ENCODE data around the gene CHST8.
"Not testable (repeated sequence)": the region's sequence is repeated elsewhere in the genome, so short reads cannot be mapped to it uniquely, and the experiment has no call there.

CHST8 gene

DNA sequence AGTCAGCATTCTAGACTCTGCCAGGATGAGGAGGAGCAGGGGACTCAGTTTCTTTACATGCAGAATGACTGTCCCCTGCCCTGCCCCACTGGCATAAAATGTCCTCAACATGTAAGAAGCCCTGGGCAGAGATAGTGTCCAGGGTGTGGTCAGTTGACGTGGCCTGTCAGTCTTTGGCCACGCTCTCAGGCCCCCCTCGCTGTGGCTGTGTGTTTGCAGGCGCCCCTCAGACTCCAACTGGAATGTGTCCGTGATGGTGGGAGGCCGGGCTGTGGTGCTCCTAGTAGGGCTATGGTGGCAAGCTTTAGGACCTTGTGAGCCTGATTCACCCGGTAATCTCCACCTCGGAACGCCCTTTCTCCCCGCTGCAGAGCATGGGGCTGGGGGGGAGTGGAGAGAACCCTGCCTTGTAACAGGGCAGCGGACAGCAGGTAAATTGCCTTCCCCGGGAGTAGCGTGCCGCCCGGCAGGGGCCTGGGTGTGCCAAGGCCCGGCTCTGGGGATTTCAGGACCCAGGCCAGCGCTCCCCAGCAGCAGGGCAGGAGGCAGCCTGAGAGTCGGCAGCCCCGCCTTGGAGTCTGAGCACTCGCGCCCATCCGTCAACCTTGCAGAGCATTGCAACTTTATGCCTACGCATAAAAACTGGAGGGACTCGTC, 62.3 kb downstream of the CHST8 start:
- no peaks in the 10 kb centered on the region for H3K9me3 Mint-ChIP-seq
- H3K4me1 Mint-ChIP-seq (ENCODE audit: low read depth), result no peaks in the 10 kb centered on the region
- H3K27ac Mint-ChIP-seq, result no peak overlapping the region

DNA sequence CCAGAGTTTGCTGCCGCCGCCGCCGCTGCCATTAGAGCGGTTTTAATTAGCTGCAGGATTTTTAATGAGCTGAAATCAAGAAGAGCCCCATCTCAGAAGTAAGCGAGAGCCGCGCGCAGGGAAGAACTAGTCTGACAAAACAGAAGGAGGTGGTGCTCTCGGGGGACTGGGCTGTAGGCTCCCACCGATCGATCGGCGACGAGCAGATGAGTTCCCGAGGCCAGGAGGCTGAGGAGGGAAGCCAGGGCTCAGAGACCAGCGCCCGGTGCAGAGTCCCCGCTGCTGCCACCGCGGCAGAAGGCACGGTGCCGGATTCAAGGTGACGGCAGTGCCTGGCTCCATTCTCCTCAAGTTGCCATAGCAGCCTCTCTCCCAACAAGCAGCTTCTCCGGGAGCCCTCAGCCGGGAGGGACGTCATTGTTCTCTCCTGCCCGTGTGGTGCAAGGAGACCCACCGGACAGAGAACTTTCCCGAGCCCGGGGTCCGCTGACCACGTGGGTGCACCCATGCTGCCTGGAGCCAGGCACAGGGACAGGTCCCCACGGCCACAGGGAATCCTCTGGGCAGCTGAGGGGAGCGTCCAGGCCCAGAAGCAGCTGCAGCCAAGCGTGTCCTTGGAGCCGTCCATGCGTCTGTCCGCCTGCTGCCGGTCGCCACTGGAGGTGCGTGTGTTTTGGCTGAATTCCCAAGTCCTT, 62.9 kb downstream of the CHST8 start:
- H3K4me1 Mint-ChIP-seq (ENCODE audit: low read depth), result no peaks in the 10 kb centered on the region
- no peak overlapping the region for H3K4me3 Mint-ChIP-seq
- no peaks in the 10 kb centered on the region for H3K9me3 Mint-ChIP-seq
- no peaks in the 10 kb centered on the region for H3K36me3 Mint-ChIP-seq (ENCODE audit: low read depth)
- H3K27me3 Mint-ChIP-seq, result peaks cover 23% of the 10 kb centered on the region
- no peak overlapping the region for H3K27ac Mint-ChIP-seq

More for the DNA sequence above, 62.3 kb downstream of the CHST8 start:
- H3K36me3 Mint-ChIP-seq (ENCODE audit: low read depth), result no peaks in the 10 kb centered on the region
- no peak overlapping the region for H3K4me3 Mint-ChIP-seq
- peaks cover 23% of the 10 kb centered on the region for H3K27me3 Mint-ChIP-seq

DNA sequence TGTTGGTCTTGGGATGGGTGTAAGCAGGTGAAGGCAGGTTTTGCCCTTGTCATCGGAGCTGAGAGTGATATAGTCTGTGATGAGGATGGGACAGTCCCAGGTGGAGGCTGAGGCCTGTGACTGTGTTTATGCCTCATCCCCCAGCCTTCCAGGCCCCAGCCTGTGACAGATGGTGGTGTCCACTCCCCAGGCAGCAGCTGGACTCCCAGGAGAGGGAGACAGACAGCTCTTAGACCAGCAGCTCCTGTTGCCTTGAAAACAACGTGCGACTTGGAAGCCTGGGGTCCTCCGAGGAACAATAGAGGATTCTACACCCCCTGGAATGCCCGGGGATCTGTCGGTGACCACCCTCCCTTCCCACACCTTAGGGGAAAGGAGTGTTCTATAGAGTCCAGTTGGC, 63.8 kb downstream of the CHST8 start:
- no peaks in the 10 kb centered on the region for H3K36me3 Mint-ChIP-seq (ENCODE audit: low read depth)
- no peaks in the 10 kb centered on the region for H3K9me3 Mint-ChIP-seq
- H3K4me3 Mint-ChIP-seq, result no peak overlapping the region
- H3K4me1 Mint-ChIP-seq (ENCODE audit: low read depth), result no peaks in the 10 kb centered on the region
- H3K27me3 Mint-ChIP-seq, result peaks cover 23% of the 10 kb centered on the region
- no peak overlapping the region for H3K27ac Mint-ChIP-seq

DNA sequence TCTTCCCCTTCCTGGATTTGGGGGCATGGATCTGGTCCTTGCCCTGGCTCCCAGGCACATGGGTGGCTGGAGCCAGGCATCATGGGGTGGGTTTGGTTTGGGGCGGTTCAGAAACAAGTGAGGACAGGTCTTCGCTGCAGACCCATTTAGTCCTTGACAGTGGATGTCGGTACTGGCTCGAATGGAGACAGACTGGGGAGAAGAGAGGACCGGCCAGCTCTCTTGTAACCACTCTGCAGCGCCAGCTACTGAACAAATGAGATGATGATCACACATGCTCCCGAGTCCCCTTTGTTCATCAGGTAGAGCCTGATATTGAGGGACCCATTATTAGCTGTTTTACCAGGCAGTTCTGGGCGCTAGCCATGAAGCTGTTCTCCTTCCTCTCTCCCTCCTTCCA, 64.5 kb downstream of the CHST8 start:
- no peaks in the 10 kb centered on the region for H3K4me1 Mint-ChIP-seq (ENCODE audit: low read depth)
- H3K4me3 Mint-ChIP-seq, result no peak overlapping the region
- no peaks in the 10 kb centered on the region for H3K9me3 Mint-ChIP-seq
- H3K27me3 Mint-ChIP-seq, result peaks cover 23% of the 10 kb centered on the region
- no peak overlapping the region for H3K27ac Mint-ChIP-seq
- no peaks in the 10 kb centered on the region for H3K36me3 Mint-ChIP-seq (ENCODE audit: low read depth)

DNA sequence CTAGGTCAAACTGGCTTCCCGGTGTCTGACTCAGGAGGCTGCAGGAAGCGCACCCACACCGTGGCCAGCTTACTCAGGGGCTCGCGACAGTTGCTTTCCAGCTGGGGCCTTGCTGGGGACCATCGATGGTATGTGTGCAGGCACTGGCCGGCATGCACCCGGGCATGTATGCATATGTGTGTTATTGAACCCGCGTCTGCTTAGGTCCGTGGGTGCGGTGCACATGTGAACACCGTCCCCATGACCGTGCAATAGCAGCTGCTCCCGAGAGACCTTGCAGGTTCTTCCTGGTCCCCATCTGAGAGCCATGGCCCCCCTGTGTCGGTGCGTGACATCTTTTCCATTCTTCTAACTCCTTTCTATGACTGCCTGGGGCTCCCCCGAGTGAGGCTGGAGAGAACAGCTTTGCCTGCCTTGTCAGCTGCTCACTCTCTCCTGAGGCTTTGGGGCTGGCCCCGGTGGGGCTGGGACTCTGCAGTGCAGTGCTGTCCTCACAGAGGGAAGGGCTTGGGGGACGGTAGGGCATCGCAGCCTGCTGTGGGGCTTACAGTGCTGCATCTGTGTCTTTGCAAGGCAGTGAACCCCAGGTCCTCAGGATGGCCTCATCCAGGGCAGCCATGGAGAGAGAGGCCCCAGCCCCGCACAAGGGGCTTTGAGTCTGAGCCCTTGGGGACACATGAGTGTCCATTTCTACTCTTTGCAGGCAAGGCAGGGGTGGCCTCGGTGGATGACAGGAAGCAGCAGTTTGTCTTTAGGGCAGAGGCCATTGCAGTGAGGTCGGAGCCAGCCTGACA, 65.1 kb downstream of the CHST8 start:
- H3K27me3 Mint-ChIP-seq, result peaks cover 23% of the 10 kb centered on the region
- H3K27ac Mint-ChIP-seq, result no peak overlapping the region
- no peak overlapping the region for H3K4me3 Mint-ChIP-seq
- H3K9me3 Mint-ChIP-seq, result no peaks in the 10 kb centered on the region
- no peaks in the 10 kb centered on the region for H3K36me3 Mint-ChIP-seq (ENCODE audit: low read depth)
- H3K4me1 Mint-ChIP-seq (ENCODE audit: low read depth), result no peaks in the 10 kb centered on the region

DNA sequence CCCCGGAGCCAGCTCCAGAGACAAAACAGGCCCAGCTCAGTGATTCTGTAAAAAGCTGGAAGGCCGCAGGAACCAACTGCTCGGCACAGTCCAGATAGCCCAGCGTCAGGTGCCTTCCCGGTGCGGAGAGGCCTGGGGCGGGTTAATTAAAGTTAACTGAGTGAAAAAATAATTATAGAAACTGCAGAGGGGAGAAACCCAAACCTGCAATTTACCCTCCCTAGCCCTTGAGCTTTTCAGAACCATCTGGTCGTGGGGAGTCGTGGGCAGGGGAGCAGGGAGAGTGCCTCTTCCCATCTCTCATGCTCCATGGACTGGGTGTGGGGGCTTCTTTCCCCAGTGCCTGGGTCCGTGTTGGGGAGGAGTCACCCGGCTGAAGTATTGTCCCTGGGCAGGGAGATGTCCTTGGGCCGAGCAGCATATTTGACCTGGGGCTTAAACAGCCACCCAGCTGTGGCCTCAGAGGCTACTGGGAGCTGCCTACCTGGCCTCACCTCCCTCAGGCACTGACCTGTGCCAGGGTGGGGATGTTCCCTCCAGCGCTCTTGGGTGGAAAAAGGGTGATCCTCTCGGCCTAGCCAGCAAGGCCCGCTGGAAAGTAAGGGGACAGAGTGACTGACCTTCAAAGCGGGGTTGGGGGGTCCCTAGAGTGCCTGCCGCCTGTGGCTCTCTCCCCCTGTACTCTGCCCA, 65.9 kb downstream of the CHST8 start:
- Mint-ChIP-seq H3K27me3 (peaks cover 20% of the 10 kb centered on the region), H3K4me3 (no peak overlapping the region), H3K27ac (no peak overlapping the region), H3K36me3 (ENCODE audit: low read depth) (no peaks in the 10 kb centered on the region), H3K4me1 (ENCODE audit: low read depth) (no peaks in the 10 kb centered on the region), H3K9me3 (no peaks in the 10 kb centered on the region)

DNA sequence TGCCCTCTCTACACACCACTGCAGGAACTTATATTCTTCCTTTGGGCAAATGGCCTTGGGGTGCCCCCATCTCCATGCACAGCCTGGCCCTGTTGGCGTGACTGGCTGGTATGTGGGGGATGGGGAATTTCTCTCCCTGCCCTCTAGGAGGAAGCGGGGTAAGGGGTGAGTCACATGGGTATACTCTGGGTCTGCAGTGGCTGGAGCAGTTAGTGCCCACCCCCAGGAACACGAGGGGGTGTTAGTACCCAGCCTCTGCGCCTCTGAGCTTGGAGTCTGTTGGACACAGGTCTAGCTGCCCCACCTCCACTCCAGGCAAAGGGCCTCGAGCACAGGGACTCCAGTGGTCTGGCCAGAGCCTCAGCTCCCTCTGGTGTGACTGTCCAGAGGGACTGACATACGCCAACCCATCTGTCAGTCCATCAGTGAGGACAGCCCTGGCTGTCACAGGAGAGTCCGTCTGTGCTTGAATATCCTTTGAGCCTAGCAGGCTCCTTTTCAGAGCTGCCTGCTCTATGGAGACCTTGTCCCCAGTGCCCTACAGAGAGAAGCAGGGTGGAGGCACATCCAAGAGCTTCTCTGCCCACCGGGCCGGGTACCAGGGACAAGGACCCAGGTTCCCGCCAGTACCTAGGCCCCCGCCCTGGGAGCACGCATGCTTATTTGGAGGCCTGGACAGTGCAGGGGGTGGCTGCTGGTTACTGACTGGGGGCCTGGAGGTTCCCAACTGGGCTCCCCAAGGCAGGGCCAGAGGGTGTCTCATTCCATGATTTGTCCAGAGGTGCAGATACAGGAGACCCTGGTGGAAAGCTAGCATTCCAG, 66.6 kb downstream of the CHST8 start:
- no peaks in the 10 kb centered on the region for H3K9me3 Mint-ChIP-seq
- H3K36me3 Mint-ChIP-seq (ENCODE audit: low read depth), result no peaks in the 10 kb centered on the region
- H3K4me1 Mint-ChIP-seq (ENCODE audit: low read depth), result no peaks in the 10 kb centered on the region
- H3K27me3 Mint-ChIP-seq, result peaks cover 15% of the 10 kb centered on the region
- no peak overlapping the region for H3K27ac Mint-ChIP-seq
- H3K4me3 Mint-ChIP-seq, result no peak overlapping the region

DNA sequence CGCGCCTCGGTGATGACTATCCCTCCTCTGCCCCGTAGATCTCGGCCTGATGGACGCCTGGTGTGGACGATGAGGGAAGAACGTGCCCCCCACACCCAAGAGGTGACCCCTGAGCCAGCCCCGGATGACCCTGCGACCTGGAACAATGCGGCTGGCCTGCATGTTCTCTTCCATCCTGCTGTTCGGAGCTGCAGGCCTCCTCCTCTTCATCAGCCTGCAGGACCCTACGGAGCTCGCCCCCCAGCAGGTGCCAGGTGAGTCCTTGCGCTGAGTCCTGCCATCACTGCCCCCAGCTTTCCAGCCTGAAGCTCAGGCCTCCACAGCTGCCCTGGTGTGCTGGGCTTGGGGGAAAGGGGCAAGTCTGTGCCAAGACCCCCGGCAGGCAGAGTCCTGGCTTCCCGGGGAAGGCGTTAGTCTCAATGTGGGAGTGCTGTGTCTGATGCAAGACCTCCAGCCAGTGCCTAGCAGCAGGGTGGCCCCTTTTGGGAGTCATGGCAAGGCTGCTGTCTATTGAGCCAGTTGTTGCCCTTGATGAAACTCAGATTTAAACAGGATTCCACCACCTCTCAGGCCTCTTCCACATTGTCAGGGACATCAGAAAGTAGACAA, 67.5 kb downstream of the CHST8 start:
- peaks cover 15% of the 10 kb centered on the region for H3K27me3 Mint-ChIP-seq
- H3K27ac Mint-ChIP-seq, result no peak overlapping the region
- no peaks in the 10 kb centered on the region for H3K4me1 Mint-ChIP-seq (ENCODE audit: low read depth)
- H3K4me3 Mint-ChIP-seq, result no peak overlapping the region
- H3K36me3 Mint-ChIP-seq (ENCODE audit: low read depth), result no peaks in the 10 kb centered on the region
- no peaks in the 10 kb centered on the region for H3K9me3 Mint-ChIP-seq

DNA sequence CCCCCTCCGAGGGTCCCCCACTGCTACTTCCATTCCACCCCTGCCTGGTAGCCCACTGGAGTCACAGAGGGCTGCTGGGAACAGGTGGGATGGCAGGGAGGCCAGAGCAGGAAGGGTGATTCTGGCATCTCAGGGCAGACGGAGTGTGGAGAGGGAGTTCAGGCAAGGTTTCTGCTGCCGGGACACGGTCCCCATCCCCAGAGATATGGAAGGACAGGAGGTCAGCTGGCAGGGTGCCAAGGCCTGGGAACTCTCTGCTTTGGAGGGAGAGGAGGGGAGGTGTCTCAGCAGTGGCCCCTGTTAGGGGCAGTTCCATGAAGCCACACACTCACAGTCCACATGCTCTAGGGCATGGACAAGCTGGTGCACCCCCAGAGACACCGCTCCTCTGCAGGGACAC, 68.1 kb downstream of the CHST8 start:
- H3K9me3 Mint-ChIP-seq, result no peaks in the 10 kb centered on the region
- no peaks in the 10 kb centered on the region for H3K36me3 Mint-ChIP-seq (ENCODE audit: low read depth)
- no peaks in the 10 kb centered on the region for H3K4me1 Mint-ChIP-seq (ENCODE audit: low read depth)
- H3K27me3 Mint-ChIP-seq, result peaks cover 12% of the 10 kb centered on the region
- H3K4me3 Mint-ChIP-seq, result no peak overlapping the region
- H3K27ac Mint-ChIP-seq, result no peak overlapping the region

DNA sequence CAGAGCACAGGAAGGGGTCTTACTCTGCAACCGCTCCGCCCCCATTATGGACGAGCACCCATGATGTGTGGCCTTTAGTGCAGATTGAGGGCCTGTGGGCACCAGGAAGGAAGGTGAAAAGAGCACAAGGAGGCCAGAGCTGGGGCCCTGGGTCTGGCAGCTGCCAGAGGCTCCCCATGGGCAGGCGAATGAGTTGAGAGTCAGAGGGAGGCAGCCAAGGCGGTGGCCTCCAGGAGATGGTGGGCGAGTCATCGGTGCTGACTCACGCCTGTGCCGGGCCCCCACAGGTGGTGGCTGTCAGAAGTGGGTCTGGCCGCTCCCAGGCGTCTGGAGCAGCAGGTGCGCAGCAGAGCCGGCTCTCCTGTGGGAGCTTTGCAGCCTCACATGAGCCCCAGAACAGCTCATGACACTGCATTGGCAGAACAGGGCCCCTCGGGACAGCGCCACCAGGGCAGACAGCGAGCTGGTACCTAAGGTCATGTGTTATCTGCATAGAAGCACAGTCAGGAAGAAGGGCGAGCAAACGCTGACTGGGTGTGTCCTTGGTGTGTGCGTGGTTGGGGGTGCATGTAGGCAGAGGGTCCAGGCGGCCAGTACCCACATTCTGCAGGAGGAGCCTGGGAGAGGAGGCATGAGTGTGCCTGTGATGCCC, 68.8 kb downstream of the CHST8 start:
- no peaks in the 10 kb centered on the region for H3K9me3 Mint-ChIP-seq
- no peaks in the 10 kb centered on the region for H3K4me1 Mint-ChIP-seq (ENCODE audit: low read depth)
- no peak overlapping the region for H3K4me3 Mint-ChIP-seq
- peaks cover 6% of the 10 kb centered on the region for H3K27me3 Mint-ChIP-seq
- H3K36me3 Mint-ChIP-seq (ENCODE audit: low read depth), result no peaks in the 10 kb centered on the region
- H3K27ac Mint-ChIP-seq, result no peak overlapping the region

DNA sequence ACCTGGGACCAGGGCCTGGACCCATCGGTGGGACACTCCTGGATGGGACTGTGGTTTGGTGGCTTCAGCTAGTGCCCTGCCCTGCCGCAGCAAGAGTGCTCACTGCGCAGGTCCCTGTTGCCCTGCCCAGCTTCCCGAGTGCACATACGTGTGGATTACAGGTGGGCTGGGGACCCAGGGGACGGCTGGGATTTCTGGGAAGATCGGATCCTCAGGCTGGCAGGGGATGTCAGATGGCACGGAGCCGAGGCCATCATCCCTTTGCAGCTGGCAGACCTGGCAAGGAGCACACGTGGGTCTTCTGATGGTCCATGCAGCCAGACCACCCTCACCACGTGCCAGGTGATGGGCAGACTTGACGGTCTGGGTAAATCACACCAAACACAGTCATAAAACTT, 69.3 kb downstream of the CHST8 start:
- Mint-ChIP-seq H3K27me3 (peaks cover 3% of the 10 kb centered on the region), H3K4me3 (no peak overlapping the region), H3K4me1 (ENCODE audit: low read depth) (no peaks in the 10 kb centered on the region), H3K9me3 (no peaks in the 10 kb centered on the region), H3K36me3 (ENCODE audit: low read depth) (no peaks in the 10 kb centered on the region), H3K27ac (no peak overlapping the region)

DNA sequence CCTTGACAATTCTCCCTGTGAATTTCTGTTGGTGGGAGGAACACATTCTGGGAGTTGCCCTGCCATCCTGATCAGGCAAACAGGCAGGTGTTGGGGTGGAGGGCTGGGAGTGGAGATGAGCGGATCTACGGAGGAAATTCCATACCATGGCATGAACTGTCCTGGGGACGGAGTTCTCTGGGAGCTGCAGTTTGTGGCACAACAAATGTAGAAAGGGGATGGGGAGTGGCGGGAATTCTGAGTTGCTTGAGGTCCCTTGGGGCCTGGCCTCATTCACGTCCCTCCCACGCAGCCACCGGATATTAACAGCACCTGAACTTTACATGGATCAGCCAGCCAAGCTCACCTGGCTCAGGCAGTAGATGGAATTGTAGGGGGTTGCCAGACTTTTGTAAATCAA, 70.0 kb downstream of the CHST8 start:
- H3K36me3 Mint-ChIP-seq (ENCODE audit: low read depth), result no peaks in the 10 kb centered on the region
- no peak overlapping the region for H3K4me3 Mint-ChIP-seq
- no peaks in the 10 kb centered on the region for H3K9me3 Mint-ChIP-seq
- no peak overlapping the region for H3K27ac Mint-ChIP-seq
- H3K27me3 Mint-ChIP-seq, result no peaks in the 10 kb centered on the region
- no peaks in the 10 kb centered on the region for H3K4me1 Mint-ChIP-seq (ENCODE audit: low read depth)

DNA sequence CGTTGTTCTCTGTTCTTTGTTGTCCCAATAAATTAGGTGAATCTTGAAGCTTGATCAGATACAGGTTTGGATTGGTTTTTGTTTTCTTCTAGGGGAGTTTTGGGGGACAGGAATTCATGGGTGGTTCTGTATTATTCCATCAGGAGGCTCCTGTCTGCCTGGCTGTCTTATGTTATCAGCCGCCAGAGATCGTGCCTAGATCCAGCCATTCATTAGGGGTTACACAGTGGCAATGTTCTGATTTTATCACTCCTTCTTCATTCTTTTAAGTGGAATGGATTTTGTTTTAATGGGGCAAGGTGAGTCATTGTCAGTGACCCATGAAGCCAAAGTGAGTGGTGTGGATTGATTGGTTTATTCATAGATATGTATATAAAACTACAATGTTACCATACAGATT, 71.9 kb downstream of the CHST8 start:
- Mint-ChIP-seq H3K36me3 (ENCODE audit: low read depth) (no peaks in the 10 kb centered on the region), H3K27me3 (no peaks in the 10 kb centered on the region), H3K27ac (no peak overlapping the region), H3K9me3 (no peaks in the 10 kb centered on the region), H3K4me1 (ENCODE audit: low read depth) (no peaks in the 10 kb centered on the region), H3K4me3 (no peak overlapping the region)

DNA sequence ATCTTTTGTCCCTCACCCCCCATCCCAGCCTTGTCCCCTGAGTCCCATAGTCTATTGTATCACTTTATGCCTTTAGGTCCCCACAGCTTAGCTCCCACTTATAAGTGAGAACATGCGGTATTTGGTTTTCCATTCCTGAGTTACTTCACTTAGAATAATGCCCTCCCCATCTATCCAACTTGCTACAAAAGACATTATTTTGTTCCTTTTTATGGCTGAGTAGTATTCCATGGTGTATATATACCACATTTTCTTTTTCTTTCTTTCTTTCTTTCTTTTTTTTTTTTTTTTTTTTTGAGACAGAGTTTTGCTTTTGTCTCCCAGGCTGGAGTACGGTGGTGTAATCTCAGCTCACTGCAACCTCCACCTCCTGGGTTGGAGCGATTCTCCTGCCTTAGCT, 73.8 kb downstream of the CHST8 start:
- H3K27me3 Mint-ChIP-seq; H3K36me3 Mint-ChIP-seq (ENCODE audit: low read depth); H3K27ac Mint-ChIP-seq; H3K4me1 Mint-ChIP-seq (ENCODE audit: low read depth); H3K9me3 Mint-ChIP-seq; H3K4me3 Mint-ChIP-seq: not testable (repeated sequence)
